Measurements from ENCODE around the gene TBC1D9B.

The TBC1D9B gene

DNA sequence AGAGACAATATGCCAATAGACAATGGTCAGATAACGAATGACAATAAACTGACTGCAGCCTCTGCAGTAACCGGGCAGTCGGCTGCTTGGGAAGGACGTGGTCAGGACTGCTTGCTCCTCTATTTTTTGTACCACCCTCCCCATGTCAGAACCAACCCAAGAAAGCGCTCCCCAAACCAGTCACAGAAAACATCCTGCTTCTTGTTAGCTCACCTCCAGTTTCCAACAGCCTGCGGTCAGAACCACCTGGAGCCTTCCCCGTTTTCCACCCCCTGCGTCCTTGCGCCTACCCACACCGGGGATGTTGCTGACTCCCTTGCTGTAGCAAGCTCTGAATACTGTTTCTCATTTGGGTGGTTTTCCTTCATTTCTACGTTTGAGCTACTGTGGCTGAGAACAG lies 47.4 kb downstream of the TBC1D9B start:
- Mint-ChIP-seq H3K36me3 (ENCODE audit: low read depth) (peaks cover 40% of the 10 kb centered on the region), H3K4me1 (peaks cover 29% of the 10 kb centered on the region), H3K4me3 (peak overlapping the region; percentile 93), H3K9me3 (no peaks in the 10 kb centered on the region), H3K27me3 (ENCODE audit: low read depth, poor library complexity) (peaks cover 10% of the 10 kb centered on the region), H3K27ac (peak overlapping the region; percentile 44)
- DNase-seq, result no peak
- TF ChIP-seq, protein P1, sequence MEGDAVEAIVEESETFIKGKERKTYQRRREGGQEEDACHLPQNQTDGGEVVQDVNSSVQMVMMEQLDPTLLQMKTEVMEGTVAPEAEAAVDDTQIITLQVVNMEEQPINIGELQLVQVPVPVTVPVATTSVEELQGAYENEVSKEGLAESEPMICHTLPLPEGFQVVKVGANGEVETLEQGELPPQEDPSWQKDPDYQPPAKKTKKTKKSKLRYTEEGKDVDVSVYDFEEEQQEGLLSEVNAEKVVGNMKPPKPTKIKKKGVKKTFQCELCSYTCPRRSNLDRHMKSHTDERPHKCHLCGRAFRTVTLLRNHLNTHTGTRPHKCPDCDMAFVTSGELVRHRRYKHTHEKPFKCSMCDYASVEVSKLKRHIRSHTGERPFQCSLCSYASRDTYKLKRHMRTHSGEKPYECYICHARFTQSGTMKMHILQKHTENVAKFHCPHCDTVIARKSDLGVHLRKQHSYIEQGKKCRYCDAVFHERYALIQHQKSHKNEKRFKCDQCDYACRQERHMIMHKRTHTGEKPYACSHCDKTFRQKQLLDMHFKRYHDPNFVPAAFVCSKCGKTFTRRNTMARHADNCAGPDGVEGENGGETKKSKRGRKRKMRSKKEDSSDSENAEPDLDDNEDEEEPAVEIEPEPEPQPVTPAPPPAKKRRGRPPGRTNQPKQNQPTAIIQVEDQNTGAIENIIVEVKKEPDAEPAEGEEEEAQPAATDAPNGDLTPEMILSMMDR (IDR thresholded peaks at IDR 0.05), result no peak

DNA sequence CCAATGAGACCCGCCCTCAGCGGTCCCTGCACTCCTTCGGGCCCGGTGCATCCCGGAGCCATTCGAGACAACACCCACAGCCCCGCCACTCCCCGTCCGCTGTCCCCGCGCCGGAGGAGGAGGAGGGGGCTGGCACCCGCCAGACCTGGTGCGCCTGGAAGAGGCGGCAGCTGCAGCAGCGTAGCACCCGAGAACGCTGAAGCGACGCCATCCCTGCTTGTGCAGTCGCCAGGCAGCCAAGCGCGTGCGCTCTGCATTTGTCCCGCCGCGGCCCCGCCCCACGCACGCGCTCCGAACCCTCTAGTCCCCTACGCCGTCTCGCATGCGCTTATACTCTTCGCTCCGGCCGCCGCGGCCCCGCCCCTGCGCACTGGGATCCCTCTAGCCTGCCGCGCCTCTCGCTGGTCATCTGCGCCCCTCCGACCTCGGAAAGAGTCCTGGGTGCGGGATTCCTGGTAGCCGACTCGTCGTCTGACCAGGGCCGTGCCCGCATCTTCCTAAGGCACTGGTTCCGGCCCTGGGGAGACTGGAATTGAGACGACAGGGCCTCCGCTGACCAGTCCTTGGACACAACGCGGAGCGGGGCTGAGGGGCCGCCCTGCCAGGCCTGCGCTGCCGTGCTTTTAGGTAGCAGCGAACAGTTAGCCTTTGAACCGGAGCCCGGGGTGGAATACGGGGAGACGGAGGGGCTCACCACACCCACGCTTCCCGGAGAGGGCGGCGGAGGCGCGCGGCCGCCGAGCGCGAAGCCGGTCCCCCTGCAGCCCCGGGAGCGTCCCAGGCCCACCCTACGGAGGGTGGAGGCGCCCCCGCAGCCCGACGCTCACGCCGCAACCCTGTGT lies 48.9 kb downstream of the TBC1D9B start, which contains the start of gene MRNIP:
Gene MRNIP, minus strand, starts transcription at position 232 of the 842 bp plus-strand sequence. Its CDS starts 21 bp downstream, at position 211.
- Mint-ChIP-seq H3K36me3 (ENCODE audit: low read depth) (peaks cover 47% of the 10 kb centered on the region), H3K4me3 (peak within 1 kb of the TSS; percentile 93), H3K9me3 (no peaks in the 10 kb centered on the region), H3K27ac (peak within 1 kb of the TSS; percentile 97), H3K4me1 (peaks cover 29% of the 10 kb centered on the region), H3K27me3 (ENCODE audit: low read depth, poor library complexity) (peaks cover 10% of the 10 kb centered on the region)
- TF ChIP-seq, protein P1 (IDR thresholded peaks at IDR 0.05), result no peak
- DNase-seq, result peak; percentile 98

DNA sequence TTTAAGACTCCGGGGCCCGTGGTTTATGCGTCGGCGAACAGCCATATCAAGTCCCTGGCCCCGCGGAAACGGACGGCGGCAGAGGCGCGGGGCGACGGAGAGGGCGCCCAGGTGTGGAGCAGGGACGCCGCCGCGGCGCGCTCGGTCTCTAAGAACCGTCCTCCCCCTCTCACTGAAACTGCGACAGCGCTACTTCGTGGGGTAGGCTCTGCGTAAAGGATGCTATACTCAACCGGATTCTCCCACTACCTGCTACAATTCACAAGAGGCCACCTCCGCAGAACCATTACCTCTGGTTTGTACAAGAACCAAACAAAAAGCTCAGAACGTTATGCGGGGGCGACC lies 49.5 kb downstream of the TBC1D9B start:
- peak overlapping the region; percentile 48 for H3K27ac Mint-ChIP-seq
- peak overlapping the region; percentile 93 for H3K4me3 Mint-ChIP-seq
- H3K4me1 Mint-ChIP-seq, result peaks cover 29% of the 10 kb centered on the region
- no peaks in the 10 kb centered on the region for H3K9me3 Mint-ChIP-seq
- TF ChIP-seq, protein P1 (IDR thresholded peaks at IDR 0.05), result no peak
- H3K27me3 Mint-ChIP-seq (ENCODE audit: low read depth, poor library complexity), result peaks cover 10% of the 10 kb centered on the region
- peaks cover 41% of the 10 kb centered on the region for H3K36me3 Mint-ChIP-seq (ENCODE audit: low read depth)
- DNase-seq, result peak; percentile 58

DNA sequence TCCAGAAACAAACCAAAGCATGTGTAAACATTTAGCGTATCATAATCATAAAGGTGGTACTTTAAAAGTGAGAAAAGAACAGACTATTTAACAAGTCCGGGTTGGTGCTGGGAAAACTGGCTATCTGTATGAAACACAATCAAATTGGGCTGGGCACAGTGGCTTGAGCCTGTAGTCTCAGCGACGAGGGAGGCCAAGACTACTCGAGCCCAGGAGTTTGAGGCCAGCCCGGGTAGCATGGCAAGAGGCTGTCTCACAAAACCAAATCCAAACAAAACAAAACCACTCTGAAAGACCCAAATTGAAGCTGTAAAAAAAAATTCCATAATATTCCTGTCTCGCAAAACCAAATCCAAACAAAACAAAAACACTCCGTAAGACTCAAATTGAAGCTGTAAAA lies 53.3 kb downstream of the TBC1D9B start:
- H3K4me3 Mint-ChIP-seq, result no peak overlapping the region
- no peak for DNase-seq
- no peaks in the 10 kb centered on the region for H3K27me3 Mint-ChIP-seq (ENCODE audit: low read depth, poor library complexity)
- peaks cover 31% of the 10 kb centered on the region for H3K36me3 Mint-ChIP-seq (ENCODE audit: low read depth)
- no peak overlapping the region for H3K27ac Mint-ChIP-seq
- TF ChIP-seq, protein P1 (IDR thresholded peaks at IDR 0.05), result no peak
- peaks cover 18% of the 10 kb centered on the region for H3K4me1 Mint-ChIP-seq
- no peaks in the 10 kb centered on the region for H3K9me3 Mint-ChIP-seq

DNA sequence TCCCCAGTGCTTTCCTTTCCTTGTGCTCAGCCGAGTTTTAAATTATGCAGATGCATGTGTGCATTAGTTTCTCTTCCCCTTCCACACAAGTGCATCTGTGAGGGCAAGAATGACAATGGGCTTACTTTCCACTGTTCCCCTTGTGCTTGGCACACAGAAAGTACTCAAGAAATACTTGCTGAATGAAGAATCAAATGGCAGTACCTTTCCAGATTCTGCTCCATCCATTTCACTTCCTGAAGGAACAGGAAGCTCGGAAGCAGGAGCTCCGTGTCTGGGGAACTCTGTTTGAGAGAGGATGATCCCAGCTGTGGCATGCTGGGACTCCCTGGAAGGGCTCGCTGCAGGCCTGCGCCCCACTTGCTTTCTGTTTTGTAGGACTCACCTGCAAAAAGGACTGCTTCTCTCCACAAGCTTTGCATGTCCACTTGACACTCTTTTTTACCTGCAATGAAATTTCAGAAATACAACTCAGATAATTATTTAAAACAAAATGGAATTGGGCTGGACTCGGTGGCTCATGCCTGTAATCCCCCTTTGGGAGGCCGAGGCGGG lies 54.6 kb downstream of the TBC1D9B start:
- peaks cover 12% of the 10 kb centered on the region for H3K4me1 Mint-ChIP-seq
- peaks cover under 1% of the 10 kb centered on the region for H3K9me3 Mint-ChIP-seq
- peaks cover 31% of the 10 kb centered on the region for H3K36me3 Mint-ChIP-seq (ENCODE audit: low read depth)
- no peak for DNase-seq
- no peak overlapping the region for H3K4me3 Mint-ChIP-seq
- no peaks in the 10 kb centered on the region for H3K27me3 Mint-ChIP-seq (ENCODE audit: low read depth, poor library complexity)
- TF ChIP-seq, protein P1 (IDR thresholded peaks at IDR 0.05), result no peak
- H3K27ac Mint-ChIP-seq, result peak overlapping the region; percentile 31

Measured in nephron progenitor cell (in vitro differentiated cells).